Psoas muscle (tissue), 8 donors: ENCODE measurements around the gene SLIT3. TPM values are rescaled to one million over a fixed set of nuclear protein-coding genes. Genes with fewer than 3 reads are reported as not detected.

Experiments used
- ATAC-seq, 4 donors: fragments of 200-7000 bp; cut with Tn5 transposase; one replicate each; pipeline ENCODE4 v1.9.1; 2020; ENCODE audit warnings: moderate library complexity in 3 of 4, mild to moderate bottlenecking in 2 of 4
- DNase-seq, 2 donors: peaks; one replicate each; pipeline ENCODE4 v3.0.0-alpha.2; 2020
- H3K27ac ChIP-seq: fragments of 200-600 bp; one replicate; pipeline ENCODE4 v1.8.0; 2022
- H3K27me3 ChIP-seq, 3 donors: fragments of 200-600 bp in 1 of 3; one replicate each; pipeline versions ENCODE4 v1.6.1 to v1.8.0; 2013 to 2022; ENCODE audit warnings: low read length in 2 of 3, mild to moderate bottlenecking in 2 of 3, moderate library complexity in 1 of 3; ENCODE audit not compliant: insufficient read depth in 3 of 3
- H3K36me3 ChIP-seq, 2 donors: fragments of 200-600 bp in 1 of 2; one replicate each; pipeline versions ENCODE4 v1.6.1 to v1.8.0; 2013 to 2022; ENCODE audit warnings: low read depth in 1 of 2, mild to moderate bottlenecking in 1 of 2, moderate library complexity in 1 of 2; ENCODE audit not compliant: insufficient read depth in 1 of 2
- H3K4me1 ChIP-seq: fragments of 200-600 bp; one replicate; pipeline ENCODE4 v1.8.0; 2022
- H3K4me3 ChIP-seq: fragments of 200-600 bp; one replicate; pipeline ENCODE4 v1.8.0; 2022; ENCODE audit warnings: mild to moderate bottlenecking
- H3K9me3 ChIP-seq: fragments of 200-600 bp; one replicate; pipeline ENCODE4 v1.8.0; 2022
- WGBS, 3 donors: extraction: QIAGEN DNeasy Blood & Tissue Kit; methylation state at CpG; one replicate each; pipeline versions ENCODE4 v1.1.6 to v1.1.7; 2013; 5-methylcytosine and 5-hydroxymethylcytosine counted together
- intact Hi-C, 2 donors: fragments of 100-400 bp; cut with DNase I; formaldehyde crosslinking; loops; one replicate each; pipeline versions ENCODE4 v1.11.0 to v1.14.2; 2022
- polyA plus RNA-seq, 3 donors: library from polyadenylated mRNA; stranded (reverse); fragments of 200-250 nt; gene quantifications; one replicate each; pipeline ENCODE4 v1.2.3, GENCODE V29; 2013
- total RNA-seq, 4 donors: library from RNA; stranded (reverse); fragmentation: NEBNext Ultra II Directional in 2 of 4; extraction: Animal tissue kit (Norgen Biotek cat#: 25700) in 2 of 4; gene quantifications; one replicate each; pipeline versions ENCODE4 v1.2.1 to v1.2.4, GENCODE V29; 2021 to 2023
- TF ChIP-seq, protein P1 (sequence below): fragments of 200-600 bp; IDR thresholded peaks from one replicate; pipeline ENCODE4 v1.8.0; 2022; ENCODE audit warnings: antibody characterized with exemption
- donor health status: healthy with polysubstance abuse.
- donor health status: DM: no; HTN: no; CAD: no; lungs with moderate emphysema.
- donor health status: Bipolar disorder and iron deficiency.
- donor health status: healthy.
- donor health status: DM: yes; HTN: yes; CAD: no.
- donor health status: DM: no; HTN: no; CAD: no.
- donor health status: DM: no; HTN: no; CAD: no.
- donor health status: DM: yes; HTN: yes; CAD: no.

Gene SLIT3
- total and polyA plus RNA-seq, 7 donors = 0.81 to 5.9 (median 2.1) TPM

DNA sequence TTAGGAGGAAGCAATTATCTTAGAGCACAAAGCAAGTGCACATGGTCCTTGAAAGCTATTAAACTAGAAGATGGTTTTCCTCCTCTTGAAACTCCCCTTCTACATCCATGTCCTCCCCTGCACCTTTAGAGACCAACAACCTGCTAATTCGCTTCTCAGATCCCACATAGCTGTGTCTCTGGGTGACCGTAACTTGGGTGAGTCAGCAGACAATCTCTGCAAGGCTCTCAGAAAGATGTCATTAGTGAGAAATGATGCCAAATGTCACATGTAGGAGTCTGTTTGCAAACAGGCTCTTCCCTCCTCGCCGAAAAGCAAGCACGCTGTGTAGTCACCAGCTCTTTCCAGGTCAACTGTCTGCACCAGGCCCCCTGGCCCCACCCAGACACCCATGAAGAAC is 291.8 kb downstream of the SLIT3 start:
- intact Hi-C loops = no loop called here
- ATAC-seq = no peak
- Histone ChIP-seq H3K4me3 (no peak overlapping the region), H3K27ac (no peak overlapping the region), H3K4me1 (no peaks in the 10 kb centered on the region), H3K27me3 (no peaks in the 10 kb centered on the region), H3K9me3 (no peaks in the 10 kb centered on the region), H3K36me3 (no peaks in the 10 kb centered on the region)
- WGBS, 3 donors = 46 to 72% (median 65%) methylated on average over 5 of the region's 5 CpGs
- TF ChIP-seq, protein P1, sequence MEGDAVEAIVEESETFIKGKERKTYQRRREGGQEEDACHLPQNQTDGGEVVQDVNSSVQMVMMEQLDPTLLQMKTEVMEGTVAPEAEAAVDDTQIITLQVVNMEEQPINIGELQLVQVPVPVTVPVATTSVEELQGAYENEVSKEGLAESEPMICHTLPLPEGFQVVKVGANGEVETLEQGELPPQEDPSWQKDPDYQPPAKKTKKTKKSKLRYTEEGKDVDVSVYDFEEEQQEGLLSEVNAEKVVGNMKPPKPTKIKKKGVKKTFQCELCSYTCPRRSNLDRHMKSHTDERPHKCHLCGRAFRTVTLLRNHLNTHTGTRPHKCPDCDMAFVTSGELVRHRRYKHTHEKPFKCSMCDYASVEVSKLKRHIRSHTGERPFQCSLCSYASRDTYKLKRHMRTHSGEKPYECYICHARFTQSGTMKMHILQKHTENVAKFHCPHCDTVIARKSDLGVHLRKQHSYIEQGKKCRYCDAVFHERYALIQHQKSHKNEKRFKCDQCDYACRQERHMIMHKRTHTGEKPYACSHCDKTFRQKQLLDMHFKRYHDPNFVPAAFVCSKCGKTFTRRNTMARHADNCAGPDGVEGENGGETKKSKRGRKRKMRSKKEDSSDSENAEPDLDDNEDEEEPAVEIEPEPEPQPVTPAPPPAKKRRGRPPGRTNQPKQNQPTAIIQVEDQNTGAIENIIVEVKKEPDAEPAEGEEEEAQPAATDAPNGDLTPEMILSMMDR = no peak
- DNase-seq = no peak

DNA sequence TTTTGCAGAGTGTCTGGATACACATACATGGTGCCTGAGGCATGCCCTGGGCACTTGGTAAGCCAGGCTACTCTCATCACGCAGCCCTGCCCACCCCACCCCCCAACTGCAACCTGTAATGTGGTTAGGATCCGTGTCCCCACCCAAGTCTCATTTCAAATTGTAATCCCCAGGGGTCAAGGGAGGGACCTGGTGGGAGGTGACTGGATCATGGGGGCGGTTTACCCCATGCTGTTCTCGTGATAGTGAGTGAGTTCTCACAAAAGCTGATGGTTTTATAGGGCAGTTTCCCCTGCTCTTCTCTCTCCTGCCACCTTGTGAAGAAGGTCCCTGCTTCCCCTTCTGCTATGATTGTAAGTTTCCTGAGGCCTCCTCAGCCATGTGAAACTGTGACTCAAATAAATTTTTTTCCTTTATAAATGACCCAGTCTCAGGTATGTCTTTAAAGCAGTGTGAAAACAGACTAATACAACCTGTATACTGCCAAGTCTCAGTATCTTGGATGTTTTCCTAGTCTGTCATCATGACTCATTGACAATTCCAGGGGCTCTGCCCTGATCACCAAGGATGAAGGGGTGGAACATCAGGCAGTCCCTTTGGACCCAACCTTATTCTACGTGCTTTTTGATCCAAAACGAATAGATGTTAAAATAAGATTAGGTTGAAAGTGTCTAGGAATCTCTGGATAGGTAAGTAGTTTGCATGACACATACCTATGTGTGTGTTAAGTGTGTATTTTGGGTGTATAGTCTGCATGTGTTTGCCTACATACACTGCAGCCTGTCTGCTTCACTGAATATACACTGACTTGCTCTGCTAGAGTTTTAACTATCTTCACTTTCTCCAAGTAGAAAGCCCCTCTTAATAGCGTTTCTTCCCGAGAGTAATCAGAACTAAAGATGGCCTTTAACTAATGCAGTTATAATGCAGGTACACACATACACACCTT is 293.8 kb downstream of the SLIT3 start:
- TF ChIP-seq, protein P1 = no peak
- Histone ChIP-seq H3K27ac (no peak overlapping the region), H3K9me3 (no peaks in the 10 kb centered on the region), H3K4me1 (no peaks in the 10 kb centered on the region), H3K36me3 (no peaks in the 10 kb centered on the region), H3K27me3 (no peaks in the 10 kb centered on the region), H3K4me3 (no peak overlapping the region)
- 88 to 89% (median 89%) methylated on average over 8 of the region's 8 CpGs for WGBS, 3 donors
- intact Hi-C loops = no loop called here
- no peak for ATAC-seq
- DNase-seq = no peak

DNA sequence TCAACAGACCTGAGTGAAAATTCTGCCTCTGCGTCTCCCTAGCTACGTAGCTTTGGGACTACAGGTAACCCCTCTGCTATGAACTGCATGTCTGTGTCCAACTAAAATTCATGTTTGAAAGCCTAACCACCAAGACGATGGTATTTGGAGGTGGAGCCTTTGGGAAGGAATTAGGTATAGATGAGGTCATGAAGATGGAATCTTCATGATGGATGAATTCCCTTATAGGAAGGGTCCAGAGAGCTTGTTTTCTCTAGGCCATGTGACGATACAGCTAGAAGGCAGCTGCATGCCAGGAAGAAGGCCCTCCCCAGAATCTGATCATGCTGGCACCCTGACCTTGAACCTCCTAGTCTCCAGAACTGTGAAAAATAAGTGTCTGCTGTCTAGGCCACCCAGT is 296.4 kb downstream of the SLIT3 start:
- H3K27ac ChIP-seq = no peak overlapping the region
- WGBS, 3 donors = 49 to 63% (median 55%) methylated on average over 4 of the region's 4 CpGs
- no peaks in the 10 kb centered on the region for H3K36me3 ChIP-seq
- ATAC-seq (no peak), DNase-seq (no peak)
- no peaks in the 10 kb centered on the region for H3K27me3 ChIP-seq
- no peak overlapping the region for H3K4me3 ChIP-seq
- intact Hi-C loops = no loop called here
- H3K4me1 ChIP-seq = no peaks in the 10 kb centered on the region
- H3K9me3 ChIP-seq = no peaks in the 10 kb centered on the region
- TF ChIP-seq, protein P1 = no peak

DNA sequence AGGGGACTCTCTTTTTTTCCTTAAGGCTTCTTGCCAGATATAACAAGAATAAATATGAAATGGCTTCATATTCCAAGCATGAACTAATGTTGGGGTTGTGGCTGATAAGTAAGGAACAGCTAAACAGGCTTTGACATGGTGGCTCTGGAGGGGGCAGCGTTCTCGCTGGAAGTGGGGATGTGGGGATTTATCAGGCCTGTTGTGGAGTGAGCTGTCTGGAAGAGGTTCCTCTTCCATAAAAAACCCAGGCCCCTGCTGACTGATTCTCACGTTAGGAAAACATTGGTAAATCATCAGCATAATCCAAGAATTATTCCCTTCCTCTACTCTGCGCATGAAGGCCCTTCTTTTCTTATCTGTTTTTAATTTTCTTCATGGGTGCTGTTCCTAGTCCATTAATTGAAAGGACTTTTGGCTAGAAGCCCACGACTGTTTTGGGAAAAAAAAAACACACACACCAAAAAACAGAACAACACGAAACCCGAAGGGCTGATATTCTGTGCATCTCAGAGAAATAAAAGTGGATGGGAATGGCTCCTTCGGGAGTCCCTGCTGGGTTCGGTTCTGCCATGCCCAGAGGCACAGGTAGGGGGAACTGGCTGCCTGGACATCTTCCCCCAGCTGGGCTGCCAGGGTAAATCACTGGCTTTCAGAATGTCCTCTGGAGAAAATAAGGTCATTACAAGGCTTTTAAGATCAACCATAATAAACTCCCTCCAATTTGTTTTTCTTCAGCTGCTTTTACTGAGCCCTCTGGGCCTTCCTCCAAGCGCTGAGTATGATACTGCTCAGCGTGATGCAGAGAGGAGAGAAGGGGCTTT is 297.0 kb downstream of the SLIT3 start:
- no peaks in the 10 kb centered on the region for H3K27me3 ChIP-seq
- DNase-seq (no peak), ATAC-seq (no peak)
- intact Hi-C loops = no loop called here
- H3K27ac ChIP-seq = no peak overlapping the region
- no peaks in the 10 kb centered on the region for H3K4me1 ChIP-seq
- H3K4me3 ChIP-seq = no peak overlapping the region
- H3K9me3 ChIP-seq = no peaks in the 10 kb centered on the region
- 38 to 43% (median 39%) methylated on average over 11 of the region's 11 CpGs for WGBS, 3 donors
- H3K36me3 ChIP-seq = no peaks in the 10 kb centered on the region
- TF ChIP-seq, protein P1 = no peak
